Measurements from ENCODE around the gene HS2ST1. TPM values are rescaled to one million over a fixed set of nuclear protein-coding genes. Genes with fewer than 3 reads are reported as not detected.

Gene HS2ST1
- total and polyA plus RNA-seq, 9 donors = 11.5 to 31.6 (median 21.8) TPM

DNA sequence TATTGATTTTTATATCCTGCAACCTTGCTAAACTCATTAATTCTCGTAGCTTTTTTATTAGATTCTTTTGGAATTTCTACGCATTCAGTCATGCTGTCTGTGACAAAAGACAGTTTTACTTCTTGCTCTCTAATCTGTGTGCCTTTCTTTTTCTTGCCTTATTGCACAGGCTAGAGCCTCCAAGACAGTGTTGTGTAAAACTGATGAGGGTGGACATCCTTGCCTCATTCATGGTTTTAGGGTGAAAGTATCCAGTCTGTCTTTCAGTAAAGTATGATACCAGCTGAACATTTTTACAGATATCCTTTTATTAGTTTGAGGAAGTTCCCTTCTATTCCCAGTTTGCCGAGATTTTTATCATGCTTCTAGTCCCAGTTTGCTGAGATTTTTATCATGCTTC, 133.8 kb downstream of the HS2ST1 start:
- no peaks in the 10 kb centered on the region for H3K36me3 ChIP-seq
- H3K9me3 ChIP-seq = no peaks in the 10 kb centered on the region
- no peaks in the 10 kb centered on the region for H3K27me3 ChIP-seq
- DNase-seq = no peak
- 95 to 97% (median 96%) methylated on average over 3 of the region's 3 CpGs for WGBS, 3 donors
- TF ChIP-seq POLR2A (IDR thresholded peaks at IDR 0.05) (no peak), EP300 (IDR thresholded peaks at IDR 0.05) (no peak)
- TF ChIP-seq, protein P1, sequence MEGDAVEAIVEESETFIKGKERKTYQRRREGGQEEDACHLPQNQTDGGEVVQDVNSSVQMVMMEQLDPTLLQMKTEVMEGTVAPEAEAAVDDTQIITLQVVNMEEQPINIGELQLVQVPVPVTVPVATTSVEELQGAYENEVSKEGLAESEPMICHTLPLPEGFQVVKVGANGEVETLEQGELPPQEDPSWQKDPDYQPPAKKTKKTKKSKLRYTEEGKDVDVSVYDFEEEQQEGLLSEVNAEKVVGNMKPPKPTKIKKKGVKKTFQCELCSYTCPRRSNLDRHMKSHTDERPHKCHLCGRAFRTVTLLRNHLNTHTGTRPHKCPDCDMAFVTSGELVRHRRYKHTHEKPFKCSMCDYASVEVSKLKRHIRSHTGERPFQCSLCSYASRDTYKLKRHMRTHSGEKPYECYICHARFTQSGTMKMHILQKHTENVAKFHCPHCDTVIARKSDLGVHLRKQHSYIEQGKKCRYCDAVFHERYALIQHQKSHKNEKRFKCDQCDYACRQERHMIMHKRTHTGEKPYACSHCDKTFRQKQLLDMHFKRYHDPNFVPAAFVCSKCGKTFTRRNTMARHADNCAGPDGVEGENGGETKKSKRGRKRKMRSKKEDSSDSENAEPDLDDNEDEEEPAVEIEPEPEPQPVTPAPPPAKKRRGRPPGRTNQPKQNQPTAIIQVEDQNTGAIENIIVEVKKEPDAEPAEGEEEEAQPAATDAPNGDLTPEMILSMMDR (IDR thresholded peaks at IDR 0.05) = no peak
- no peak overlapping the region for H3K4me3 ChIP-seq
- H3K4me1 ChIP-seq (ENCODE audit: insufficient read depth) = no peaks in the 10 kb centered on the region
- intact Hi-C loops (cut with DNase I) = no loop called here
- H3K27ac ChIP-seq = no peak overlapping the region

DNA sequence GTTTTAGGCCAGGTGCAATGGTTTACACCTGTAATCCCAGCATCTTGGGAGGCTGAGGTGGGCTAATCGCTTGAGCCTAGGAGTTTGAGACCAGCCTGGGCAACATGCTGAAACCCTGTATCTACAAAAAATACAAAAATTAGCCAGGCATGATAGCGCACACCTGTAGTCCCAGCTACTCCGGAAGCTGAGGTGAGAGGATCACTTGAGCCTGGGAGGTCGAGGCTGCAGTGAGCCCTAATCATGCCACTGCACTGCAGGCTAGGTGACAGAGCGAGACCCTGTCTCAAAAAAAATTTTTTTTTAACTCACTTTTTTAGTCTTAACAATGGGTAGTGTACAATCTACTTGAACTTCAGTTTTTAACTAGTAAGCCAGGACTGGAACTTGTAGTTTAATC, 137.5 kb downstream of the HS2ST1 start:
- H3K36me3 ChIP-seq = no peaks in the 10 kb centered on the region
- no peak overlapping the region for H3K27ac ChIP-seq
- H3K27me3 ChIP-seq = no peaks in the 10 kb centered on the region
- no peaks in the 10 kb centered on the region for H3K9me3 ChIP-seq
- no peak overlapping the region for H3K4me3 ChIP-seq
- WGBS, 3 donors = 96 to 99% (median 97%) methylated on average over 5 of the region's 5 CpGs
- H3K4me1 ChIP-seq (ENCODE audit: insufficient read depth) = no peaks in the 10 kb centered on the region
- no peak for DNase-seq
- intact Hi-C loops (cut with DNase I) = no loop called here
- TF ChIP-seq EP300 (IDR thresholded peaks at IDR 0.05) (no peak), POLR2A (IDR thresholded peaks at IDR 0.05) (no peak)
- TF ChIP-seq, protein P1 (IDR thresholded peaks at IDR 0.05) = no peak

DNA sequence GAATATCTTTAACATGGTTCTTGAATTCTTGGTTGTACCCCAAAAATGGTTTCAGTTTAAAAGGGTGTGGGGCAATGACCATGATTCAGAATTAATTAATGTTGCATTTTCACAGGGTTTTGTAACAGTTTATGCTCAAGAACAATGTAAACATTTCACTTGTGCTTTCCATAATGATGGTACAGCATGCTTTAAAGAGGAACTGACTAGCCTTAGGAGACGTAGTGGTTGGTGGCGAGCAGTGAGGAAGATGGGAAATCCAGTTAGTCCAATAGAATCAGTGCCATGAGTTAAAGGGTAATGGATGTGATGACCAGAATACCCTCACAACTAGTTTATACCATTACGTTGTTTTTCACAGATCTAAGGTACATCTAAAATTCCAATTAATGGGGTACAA, 138.0 kb downstream of the HS2ST1 start:
- no peaks in the 10 kb centered on the region for H3K36me3 ChIP-seq
- no peaks in the 10 kb centered on the region for H3K27me3 ChIP-seq
- H3K27ac ChIP-seq = no peak overlapping the region
- no peaks in the 10 kb centered on the region for H3K9me3 ChIP-seq
- TF ChIP-seq EP300 (IDR thresholded peaks at IDR 0.05) (no peak), POLR2A (IDR thresholded peaks at IDR 0.05) (no peak)
- TF ChIP-seq, protein P1 (IDR thresholded peaks at IDR 0.05) = no peak
- DNase-seq = no peak
- no peak overlapping the region for H3K4me3 ChIP-seq
- intact Hi-C loops (cut with DNase I) = no loop called here
- 95 to 97% (median 97%) methylated on average over 3 of the region's 3 CpGs for WGBS, 3 donors
- H3K4me1 ChIP-seq (ENCODE audit: insufficient read depth) = no peaks in the 10 kb centered on the region

DNA sequence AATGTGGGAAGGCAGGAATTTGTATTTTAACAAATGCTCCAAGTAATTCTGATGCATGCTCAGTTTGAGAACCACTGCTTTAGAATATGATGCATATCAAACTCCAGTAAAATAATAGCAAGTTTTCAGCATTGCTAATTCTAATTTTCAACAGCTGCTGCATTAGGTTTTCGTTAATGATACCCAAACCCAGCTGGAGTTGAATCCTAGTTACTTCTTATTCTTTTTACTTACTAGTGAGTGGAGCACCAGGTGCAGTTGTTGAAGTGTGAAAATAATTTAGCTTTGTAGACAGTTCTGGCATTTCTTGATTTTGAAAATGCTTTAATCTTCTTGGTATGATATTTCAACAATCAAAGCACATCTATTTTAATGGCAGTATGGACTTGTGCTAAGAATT, 138.5 kb downstream of the HS2ST1 start:
- H3K4me1 ChIP-seq (ENCODE audit: insufficient read depth) = peaks cover 1% of the 10 kb centered on the region
- TF ChIP-seq, protein P1 (IDR thresholded peaks at IDR 0.05) = no peak
- TF ChIP-seq POLR2A (IDR thresholded peaks at IDR 0.05) = no peak
- TF ChIP-seq EP300 (IDR thresholded peaks at IDR 0.05) = no peak
- DNase-seq = no peak
- H3K4me3 ChIP-seq = no peak overlapping the region
- intact Hi-C loops (cut with DNase I) = no loop called here
- no peak overlapping the region for H3K27ac ChIP-seq
- H3K27me3 ChIP-seq = no peaks in the 10 kb centered on the region
- H3K36me3 ChIP-seq = no peaks in the 10 kb centered on the region
- 81 to 89% (median 84%) methylated on average over 1 of the region's 1 CpG for WGBS, 3 donors
- H3K9me3 ChIP-seq = no peaks in the 10 kb centered on the region

DNA sequence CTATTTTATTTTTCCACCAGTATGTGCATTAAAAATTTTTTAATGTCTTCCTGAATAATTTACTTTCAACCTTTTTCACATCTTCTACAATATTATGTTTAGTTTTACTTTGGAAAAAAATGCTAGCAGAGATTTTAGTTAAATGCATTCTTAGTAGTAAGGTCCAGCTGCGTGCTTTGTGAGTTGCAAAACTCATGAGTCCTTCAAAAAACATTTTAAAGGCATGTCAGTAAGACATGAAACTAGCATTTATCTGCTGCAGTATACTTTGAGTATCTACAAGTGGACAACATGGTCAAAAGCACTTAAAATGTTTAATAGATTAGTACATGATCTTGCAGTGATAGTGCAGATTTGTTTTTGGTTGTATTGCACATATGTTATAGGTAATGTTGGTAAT, 139.0 kb downstream of the HS2ST1 start:
- DNase-seq = no peak
- Histone ChIP-seq H3K9me3 (no peaks in the 10 kb centered on the region), H3K4me3 (no peak overlapping the region), H3K36me3 (no peaks in the 10 kb centered on the region), H3K27ac (no peak overlapping the region), H3K27me3 (no peaks in the 10 kb centered on the region), H3K4me1 (ENCODE audit: insufficient read depth) (peaks cover 2% of the 10 kb centered on the region)
- intact Hi-C loops (cut with DNase I) = no loop called here
- WGBS, 3 donors = 63 to 93% (median 84%) methylated on average over 1 of the region's 1 CpG
- TF ChIP-seq, protein P1 (IDR thresholded peaks at IDR 0.05) = no peak
- TF ChIP-seq EP300 (IDR thresholded peaks at IDR 0.05) = no peak
- no peak for TF ChIP-seq POLR2A (IDR thresholded peaks at IDR 0.05)

All from ovary (tissue), 9 donors.